Measurements from ENCODE around the gene PTTG1IP. TPM values are rescaled to one million over a fixed set of nuclear protein-coding genes. Genes with fewer than 3 reads are reported as not detected.

PTTG1IP gene
- total RNA-seq, 4 donors from 2014 or later: 157 to 552 (median 288) TPM

DNA sequence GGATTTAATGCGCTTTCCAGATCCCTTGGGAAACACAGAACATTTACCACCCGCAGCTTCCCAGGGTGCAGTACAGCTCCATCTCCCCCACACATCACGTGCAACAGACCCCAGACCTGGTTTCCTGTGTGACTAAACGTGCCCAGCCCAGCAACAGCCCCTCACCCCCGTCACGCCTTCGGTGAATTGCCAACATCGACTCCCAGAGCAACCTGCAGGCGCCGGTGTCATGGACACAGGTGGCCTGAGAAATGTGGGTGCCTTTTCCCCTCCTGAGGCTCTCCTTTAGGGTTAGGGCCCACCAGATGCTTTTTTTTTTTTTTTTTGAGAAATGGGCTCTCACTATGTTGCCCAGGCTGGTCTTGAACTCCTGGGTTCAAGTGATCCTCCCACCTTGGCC, 31.4 kb downstream of the PTTG1IP start:
- Histone ChIP-seq H3K27me3 (no peaks in the 10 kb centered on the region), H3K36me3 (no peaks in the 10 kb centered on the region), H3K27ac (no peak overlapping the region), H3K4me3 (no peak overlapping the region), H3K4me1 (peaks cover 16 to 19% (median 17%) of the 10 kb centered on the region in 4 donors), H3K9me3 (no peaks in the 10 kb centered on the region)
- intact Hi-C loops (cut with DNase I; ENCODE audit: low total_unique reads) (no loop called here), in situ Hi-C loops (cut with MboI; ENCODE audit: low pct_ligation_motif_present in 1 of 4, low pct_unique_long_range_greater_than_20kb in 1 of 4, low sequenced_read_pairs in 3 of 4) (no loop called here)
- DNase-seq: no peak
- WGBS, 2 donors (ENCODE audit: low coverage in 1 of 2): 81 to 90% methylated on average over 2 to 10 of the region's 10 CpGs
- TF ChIP-seq, protein P1, sequence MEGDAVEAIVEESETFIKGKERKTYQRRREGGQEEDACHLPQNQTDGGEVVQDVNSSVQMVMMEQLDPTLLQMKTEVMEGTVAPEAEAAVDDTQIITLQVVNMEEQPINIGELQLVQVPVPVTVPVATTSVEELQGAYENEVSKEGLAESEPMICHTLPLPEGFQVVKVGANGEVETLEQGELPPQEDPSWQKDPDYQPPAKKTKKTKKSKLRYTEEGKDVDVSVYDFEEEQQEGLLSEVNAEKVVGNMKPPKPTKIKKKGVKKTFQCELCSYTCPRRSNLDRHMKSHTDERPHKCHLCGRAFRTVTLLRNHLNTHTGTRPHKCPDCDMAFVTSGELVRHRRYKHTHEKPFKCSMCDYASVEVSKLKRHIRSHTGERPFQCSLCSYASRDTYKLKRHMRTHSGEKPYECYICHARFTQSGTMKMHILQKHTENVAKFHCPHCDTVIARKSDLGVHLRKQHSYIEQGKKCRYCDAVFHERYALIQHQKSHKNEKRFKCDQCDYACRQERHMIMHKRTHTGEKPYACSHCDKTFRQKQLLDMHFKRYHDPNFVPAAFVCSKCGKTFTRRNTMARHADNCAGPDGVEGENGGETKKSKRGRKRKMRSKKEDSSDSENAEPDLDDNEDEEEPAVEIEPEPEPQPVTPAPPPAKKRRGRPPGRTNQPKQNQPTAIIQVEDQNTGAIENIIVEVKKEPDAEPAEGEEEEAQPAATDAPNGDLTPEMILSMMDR (IDR thresholded peaks at IDR 0.05): no peak
- TF ChIP-seq POLR2AphosphoS5 (IDR thresholded peaks at IDR 0.05) (no peak), EP300 (IDR thresholded peaks at IDR 0.05; ENCODE audit: low read depth) (no peak), POLR2A (IDR thresholded peaks at IDR 0.05) (no peak)

DNA sequence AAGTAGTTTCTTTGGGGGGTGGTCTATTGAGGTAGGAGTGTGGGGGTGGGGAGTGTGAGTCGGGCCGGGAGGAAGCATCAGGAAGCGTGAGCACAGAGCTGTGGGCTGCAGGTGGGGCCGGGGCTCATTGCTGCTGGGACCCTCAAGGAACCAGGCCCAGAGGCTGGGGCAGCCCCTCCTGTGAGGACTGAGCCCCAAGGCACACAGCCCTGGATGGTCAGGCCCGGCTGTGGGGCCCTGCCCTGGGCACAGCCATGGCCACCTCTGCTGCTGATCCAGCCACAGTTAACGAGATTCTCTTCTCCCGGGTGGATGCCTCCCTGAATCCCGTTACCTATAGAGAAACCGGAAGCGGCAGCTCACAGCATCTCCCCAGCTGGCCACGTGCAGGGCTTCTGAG, 32.7 kb downstream of the PTTG1IP start:
- no peaks in the 10 kb centered on the region for H3K36me3 ChIP-seq
- DNase-seq: no peak
- peaks cover 5 to 11% (median 9%) of the 10 kb centered on the region in 4 donors for H3K4me1 ChIP-seq
- intact Hi-C loops (cut with DNase I; ENCODE audit: low total_unique reads) (no loop called here), in situ Hi-C loops (cut with MboI; ENCODE audit: low pct_ligation_motif_present in 1 of 4, low pct_unique_long_range_greater_than_20kb in 1 of 4, low sequenced_read_pairs in 3 of 4) (no loop called here)
- no peak overlapping the region for H3K4me3 ChIP-seq
- TF ChIP-seq, protein P1 (IDR thresholded peaks at IDR 0.05): no peak
- TF ChIP-seq POLR2AphosphoS5 (IDR thresholded peaks at IDR 0.05) (no peak), POLR2A (IDR thresholded peaks at IDR 0.05) (no peak), EP300 (IDR thresholded peaks at IDR 0.05; ENCODE audit: low read depth) (no peak)
- H3K27ac ChIP-seq: no peak overlapping the region
- H3K27me3 ChIP-seq: no peaks in the 10 kb centered on the region
- H3K9me3 ChIP-seq: no peaks in the 10 kb centered on the region
- WGBS, 2 donors (ENCODE audit: low coverage in 1 of 2): 78% methylated on average over 11 of the region's 11 CpGs; no CpG with 5 or more reads in 1 of the 2 donors

DNA sequence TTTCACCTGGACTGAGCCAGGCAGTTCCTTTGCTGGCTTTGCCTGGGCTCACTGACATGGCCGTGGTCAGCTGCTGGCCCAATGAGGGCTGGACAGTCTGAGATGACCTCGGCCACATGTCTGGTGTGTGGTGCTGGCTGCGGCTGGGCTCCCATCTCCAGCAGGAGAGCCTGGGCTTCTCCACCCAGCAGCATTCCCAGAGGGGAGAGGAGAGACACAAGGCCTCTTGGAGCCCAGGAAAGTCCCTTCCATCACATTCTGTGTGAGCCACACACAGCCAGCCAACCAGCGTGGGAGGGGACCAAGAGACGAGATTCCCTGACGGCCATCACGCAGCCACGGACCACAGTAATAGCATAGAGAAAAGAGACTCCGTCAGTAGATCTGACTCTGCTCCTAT, 34.5 kb downstream of the PTTG1IP start:
- intact Hi-C loops (cut with DNase I; ENCODE audit: low total_unique reads): no loop called here
- Histone ChIP-seq H3K27ac (no peak overlapping the region), H3K36me3 (no peaks in the 10 kb centered on the region), H3K27me3 (no peaks in the 10 kb centered on the region), H3K4me1 (peaks cover 0 to 5% (median 4%) of the 10 kb centered on the region in 4 donors), H3K9me3 (no peaks in the 10 kb centered on the region), H3K4me3 (no peak overlapping the region)
- TF ChIP-seq POLR2AphosphoS5 (IDR thresholded peaks at IDR 0.05) (no peak), POLR2A (IDR thresholded peaks at IDR 0.05) (no peak), EP300 (IDR thresholded peaks at IDR 0.05; ENCODE audit: low read depth) (no peak)
- TF ChIP-seq, protein P1 (IDR thresholded peaks at IDR 0.05): no peak
- WGBS, 2 donors (ENCODE audit: low coverage in 1 of 2): 89% methylated on average over 8 of the region's 9 CpGs; no CpG with 5 or more reads in 1 of the 2 donors
- in situ Hi-C loops (cut with MboI; ENCODE audit: low pct_ligation_motif_present in 1 of 4, low pct_unique_long_range_greater_than_20kb in 1 of 4, low sequenced_read_pairs in 3 of 4): no loop called here
- DNase-seq: no peak

DNA sequence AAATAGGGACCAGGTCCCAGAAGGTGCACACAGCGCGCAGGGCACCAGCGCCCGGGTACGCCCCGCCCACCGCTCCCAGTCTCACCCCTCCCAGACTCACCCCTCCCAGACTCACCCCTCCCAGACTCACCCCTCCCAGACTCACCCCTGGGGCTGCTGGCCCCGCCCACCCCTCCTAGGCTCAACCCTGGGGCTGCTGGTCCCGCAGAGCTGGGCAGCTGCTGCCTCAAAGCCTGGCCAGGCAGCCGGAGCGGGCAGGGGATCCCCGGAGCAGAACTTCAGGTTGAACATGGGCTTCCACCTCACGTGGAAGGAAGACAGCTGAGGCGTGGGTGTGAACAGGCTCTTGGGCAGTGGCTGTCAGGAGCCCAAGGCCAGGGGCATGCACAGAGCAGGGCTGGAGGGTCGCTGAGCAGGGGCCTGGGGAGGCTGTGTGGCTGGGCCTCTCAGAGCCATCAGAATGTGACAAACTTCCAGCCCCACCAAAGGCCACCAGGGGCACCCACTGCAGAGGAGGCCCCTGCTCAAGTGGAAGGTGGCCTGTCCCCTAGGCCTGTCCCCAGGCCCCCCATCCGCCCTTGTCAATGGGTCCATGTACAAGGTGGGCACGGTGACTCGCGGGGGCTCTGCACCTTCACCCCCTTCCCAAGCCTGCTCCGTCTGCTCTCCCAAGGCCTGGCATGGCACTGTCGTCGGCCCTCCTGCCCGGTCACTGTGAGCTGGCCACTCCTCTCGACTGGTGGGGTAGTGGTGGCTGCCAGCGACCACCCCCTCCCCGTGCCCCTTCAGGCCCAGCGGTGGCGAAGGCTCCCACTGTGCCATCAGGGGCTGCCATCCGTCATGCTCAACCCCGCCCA, 35.2 kb downstream of the PTTG1IP start:
- TF ChIP-seq, protein P1 (IDR thresholded peaks at IDR 0.05): no peak
- no peak for TF ChIP-seq EP300 (IDR thresholded peaks at IDR 0.05; ENCODE audit: low read depth)
- no peak for TF ChIP-seq POLR2AphosphoS5 (IDR thresholded peaks at IDR 0.05)
- no peak for TF ChIP-seq POLR2A (IDR thresholded peaks at IDR 0.05)
- no peak for DNase-seq

More for the DNA sequence above, 35.2 kb downstream of the PTTG1IP start:
- no peak overlapping the region for H3K4me3 ChIP-seq
- no peaks in the 10 kb centered on the region for H3K9me3 ChIP-seq
- H3K4me1 ChIP-seq: peaks cover 0 to 5% (median 4%) of the 10 kb centered on the region in 4 donors
- H3K36me3 ChIP-seq: no peaks in the 10 kb centered on the region
- WGBS, 2 donors (ENCODE audit: low coverage in 1 of 2): 79% methylated on average over 30 of the region's 30 CpGs; no CpG with 5 or more reads in 1 of the 2 donors
- in situ Hi-C loops (cut with MboI; ENCODE audit: low pct_ligation_motif_present in 1 of 4, low pct_unique_long_range_greater_than_20kb in 1 of 4, low sequenced_read_pairs in 3 of 4): no loop called here
- intact Hi-C loops (cut with DNase I; ENCODE audit: low total_unique reads): no loop called here
- H3K27ac ChIP-seq: no peak overlapping the region
- no peaks in the 10 kb centered on the region for H3K27me3 ChIP-seq

Measured in transverse colon (tissue), 4 donors.